Kidney epithelial cell (primary cell): ENCODE results near the gene IQSEC1. TPM values are rescaled to one million over a fixed set of nuclear protein-coding genes. Genes with fewer than 3 reads are reported as not detected.

Experiments used
- DNase-seq: peaks from one replicate; pipeline ENCODE4 v3.0.0-alpha.2; 2010; ENCODE audit warnings: low read depth
- H3K27me3 ChIP-seq: 2 replicates; pipeline ENCODE4 v1.6.0; 2011; ENCODE audit warnings: low read length; ENCODE audit not compliant: control insufficient read depth, insufficient read depth
- H3K36me3 ChIP-seq: 2 replicates; pipeline ENCODE4 v1.5.1; 2011; ENCODE audit warnings: low read length; ENCODE audit not compliant: control insufficient read depth, insufficient read depth
- H3K4me3 ChIP-seq: 2 replicates; pipeline ENCODE4 v1.5.1; 2011; ENCODE audit warnings: low read depth, mild to moderate bottlenecking, control low read depth, low read length
- total RNA-seq: library from RNA; depleted of rRNA; stranded (reverse); fragments of >200 nt; gene quantifications from 2 replicates; pipeline ENCODE4 v1.2.3, GENCODE V29; 2015
- TF ChIP-seq, protein P1 (sequence below): IDR thresholded peaks from 2 replicates; pipeline ENCODE4 v1.5.1; 2011; ENCODE audit warnings: mild to moderate bottlenecking, moderate library complexity, low read length, control low read depth, inconsistent platforms; ENCODE audit not compliant: insufficient read depth, poor library complexity, severe bottlenecking

IQSEC1 gene
- total RNA-seq, 1 donor from 2014 or later, result 14.9 TPM

DNA sequence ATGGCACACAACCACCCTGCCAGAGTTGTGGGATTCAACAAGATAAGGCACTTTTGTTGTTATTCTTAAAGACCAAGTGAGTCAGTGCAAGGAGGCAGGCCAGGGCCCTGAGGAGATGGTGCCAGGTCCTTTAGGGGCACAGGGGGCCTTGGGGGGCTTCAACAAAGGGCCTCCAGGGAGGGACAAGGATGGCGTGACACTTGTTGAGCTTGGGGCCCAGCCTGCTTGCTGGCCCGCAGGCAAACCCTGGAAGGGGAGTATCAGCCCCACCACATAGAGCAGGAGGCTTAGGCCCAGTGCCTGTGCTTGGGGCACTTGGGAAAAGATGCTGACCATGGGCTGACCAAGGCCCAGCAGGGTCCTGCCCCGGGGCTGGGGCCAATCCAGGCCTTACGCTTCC lies 5.5 kb downstream of the IQSEC1 start:
- no peak for DNase-seq

DNA sequence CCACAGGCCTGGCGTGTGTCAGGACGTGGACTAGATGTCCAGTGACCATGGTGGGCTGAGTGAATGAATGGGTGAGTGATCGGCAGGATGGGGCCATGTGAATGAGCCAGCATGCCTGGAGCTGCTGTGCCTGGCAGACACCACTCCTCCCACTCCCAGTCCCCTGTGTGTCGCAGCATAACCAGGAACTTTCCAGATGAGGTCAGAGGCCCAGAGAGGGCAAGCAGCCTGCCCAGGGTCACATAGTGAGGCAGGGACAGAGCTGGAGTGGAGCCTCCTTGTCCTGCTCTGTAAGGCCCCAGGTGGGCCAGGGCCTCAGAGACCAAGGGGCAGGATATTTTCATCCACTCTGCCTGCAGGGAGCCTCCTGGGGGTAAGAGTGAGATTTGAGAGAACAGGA lies 6.4 kb downstream of the IQSEC1 start:
- H3K36me3 ChIP-seq, result no peaks in the 10 kb centered on the region
- TF ChIP-seq, protein P1, sequence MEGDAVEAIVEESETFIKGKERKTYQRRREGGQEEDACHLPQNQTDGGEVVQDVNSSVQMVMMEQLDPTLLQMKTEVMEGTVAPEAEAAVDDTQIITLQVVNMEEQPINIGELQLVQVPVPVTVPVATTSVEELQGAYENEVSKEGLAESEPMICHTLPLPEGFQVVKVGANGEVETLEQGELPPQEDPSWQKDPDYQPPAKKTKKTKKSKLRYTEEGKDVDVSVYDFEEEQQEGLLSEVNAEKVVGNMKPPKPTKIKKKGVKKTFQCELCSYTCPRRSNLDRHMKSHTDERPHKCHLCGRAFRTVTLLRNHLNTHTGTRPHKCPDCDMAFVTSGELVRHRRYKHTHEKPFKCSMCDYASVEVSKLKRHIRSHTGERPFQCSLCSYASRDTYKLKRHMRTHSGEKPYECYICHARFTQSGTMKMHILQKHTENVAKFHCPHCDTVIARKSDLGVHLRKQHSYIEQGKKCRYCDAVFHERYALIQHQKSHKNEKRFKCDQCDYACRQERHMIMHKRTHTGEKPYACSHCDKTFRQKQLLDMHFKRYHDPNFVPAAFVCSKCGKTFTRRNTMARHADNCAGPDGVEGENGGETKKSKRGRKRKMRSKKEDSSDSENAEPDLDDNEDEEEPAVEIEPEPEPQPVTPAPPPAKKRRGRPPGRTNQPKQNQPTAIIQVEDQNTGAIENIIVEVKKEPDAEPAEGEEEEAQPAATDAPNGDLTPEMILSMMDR, result no peak
- no peak for DNase-seq
- H3K27me3 ChIP-seq, result peaks cover 7% of the 10 kb centered on the region
- H3K4me3 ChIP-seq, result no peak overlapping the region

More for the DNA sequence above, 5.5 kb downstream of the IQSEC1 start:
- Histone ChIP-seq H3K27me3 (peaks cover 17% of the 10 kb centered on the region), H3K4me3 (no peak overlapping the region), H3K36me3 (no peaks in the 10 kb centered on the region)
- TF ChIP-seq, protein P1, result no peak

DNA sequence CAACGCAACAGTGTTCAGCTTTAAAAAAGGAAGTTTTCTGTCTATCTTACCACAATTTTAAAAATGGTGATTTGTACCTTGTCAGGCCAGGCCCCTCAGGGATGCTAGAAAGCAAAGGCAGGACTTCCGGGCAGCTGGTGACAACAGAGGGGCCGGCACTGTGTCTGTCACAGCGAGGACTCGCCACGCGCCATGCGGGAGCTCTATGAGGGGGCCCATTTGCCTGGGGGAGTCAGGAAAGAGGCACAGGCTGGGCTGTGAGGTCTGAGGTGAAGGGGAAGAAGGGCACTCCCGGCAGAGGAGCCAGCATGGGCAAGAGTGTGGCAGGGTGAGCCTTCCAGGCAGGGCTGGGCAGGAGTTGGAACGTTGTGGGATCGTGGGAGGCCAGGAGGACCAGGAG lies 7.0 kb downstream of the IQSEC1 start:
- TF ChIP-seq, protein P1, result no peak
- H3K36me3 ChIP-seq, result no peaks in the 10 kb centered on the region
- no peak for DNase-seq
- no peak overlapping the region for H3K4me3 ChIP-seq
- H3K27me3 ChIP-seq, result peaks cover 7% of the 10 kb centered on the region

DNA sequence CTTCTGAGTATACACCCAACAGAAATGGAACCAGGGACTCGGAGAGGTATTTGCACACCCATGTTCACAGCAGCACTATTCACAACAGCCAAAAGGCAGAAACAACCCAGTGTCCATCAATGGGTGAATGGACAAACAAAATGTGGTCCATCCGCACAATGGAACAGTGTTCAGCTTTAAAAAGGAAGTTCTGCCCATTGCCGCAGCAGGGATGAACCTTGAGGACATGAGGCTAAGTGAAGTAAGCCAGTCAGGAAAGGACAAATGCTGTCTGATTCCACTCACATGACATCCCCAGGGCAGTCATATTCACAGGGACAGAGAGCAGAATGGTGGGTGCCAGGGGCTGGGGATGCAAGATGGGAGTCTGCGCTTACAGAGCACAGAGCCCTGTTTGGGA lies 7.5 kb downstream of the IQSEC1 start:
- H3K27me3 ChIP-seq, result peaks cover 7% of the 10 kb centered on the region
- H3K36me3 ChIP-seq, result no peaks in the 10 kb centered on the region
- TF ChIP-seq, protein P1, result no peak
- H3K4me3 ChIP-seq, result no peak overlapping the region
- DNase-seq, result no peak

DNA sequence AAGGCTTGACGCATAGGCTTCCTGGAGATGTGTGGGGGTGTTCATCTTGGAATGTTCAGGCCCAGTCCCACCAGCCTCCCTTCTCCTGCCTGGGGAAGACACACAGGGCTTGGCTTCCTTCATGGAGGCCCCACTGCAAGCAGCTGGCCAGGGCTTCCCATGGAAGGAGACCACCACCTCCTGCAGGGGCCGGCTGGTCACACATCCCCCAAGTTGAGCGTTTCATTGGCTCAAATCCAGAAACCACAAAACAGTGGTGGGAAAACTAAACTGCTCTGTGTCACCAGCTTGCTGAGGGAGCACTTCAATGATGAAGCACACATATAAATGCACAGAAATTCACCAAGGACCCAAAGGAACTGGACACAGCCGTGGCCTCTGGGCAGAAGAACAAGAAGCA lies 8.3 kb downstream of the IQSEC1 start:
- no peak overlapping the region for H3K4me3 ChIP-seq
- H3K27me3 ChIP-seq, result peaks cover 7% of the 10 kb centered on the region
- TF ChIP-seq, protein P1, result no peak
- H3K36me3 ChIP-seq, result no peaks in the 10 kb centered on the region
- no peak for DNase-seq

DNA sequence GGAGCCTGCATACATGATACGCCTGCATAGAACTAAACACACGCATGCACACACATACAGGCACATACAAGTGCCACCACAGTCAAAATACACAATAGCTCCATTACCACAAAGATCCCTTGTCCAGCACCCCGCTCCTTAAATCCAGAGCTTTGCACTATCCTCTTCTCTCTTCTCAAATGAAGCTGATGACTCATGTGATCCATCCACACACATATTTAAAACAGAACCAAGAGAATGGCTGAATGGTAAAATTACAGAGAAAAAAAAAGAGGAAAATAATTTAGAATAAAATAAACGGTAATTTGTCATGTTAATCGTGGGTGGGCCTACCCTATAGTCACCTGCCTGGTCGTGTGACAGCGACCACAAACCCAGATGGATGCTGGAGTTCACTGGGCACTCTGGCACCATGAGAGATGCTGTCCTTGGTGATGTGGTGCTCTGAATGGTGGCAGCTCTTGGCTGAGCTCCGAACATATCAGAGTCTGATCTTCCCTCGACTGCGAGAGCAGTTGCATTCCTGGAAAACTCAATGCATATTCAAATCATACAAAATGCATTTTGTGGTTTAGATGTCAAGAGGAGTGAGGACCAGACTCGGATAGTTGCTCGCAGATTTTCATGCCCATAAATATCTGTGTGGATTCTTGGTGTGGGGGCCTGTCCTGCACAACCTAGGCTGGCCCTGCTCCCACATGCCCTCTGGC lies 8.9 kb downstream of the IQSEC1 start:
- H3K4me3 ChIP-seq, result no peak overlapping the region
- TF ChIP-seq, protein P1, result no peak
- H3K36me3 ChIP-seq, result no peaks in the 10 kb centered on the region
- no peak for DNase-seq
- H3K27me3 ChIP-seq, result peaks cover 7% of the 10 kb centered on the region
